Thymus (tissue), 11 donors: Measurements from ENCODE around the gene MPRIP. TPM values are rescaled to one million over a fixed set of nuclear protein-coding genes. Genes with fewer than 3 reads are reported as not detected.

Experiments used
- DNase-seq, 9 donors: peaks; one replicate each; pipeline ENCODE4 v3.0.0-alpha.2; 2013; ENCODE audit warnings: low spot score in 9 of 9, low read depth in 6 of 9, missing footprints in 1 of 9
- H3K27ac ChIP-seq, 2 donors: one replicate each; pipeline ENCODE4 v1.5.1; 2013; ENCODE audit warnings: control low read depth in 1 of 2, low read depth in 1 of 2, low read length in 1 of 2, mild to moderate bottlenecking in 1 of 2, moderate library complexity in 1 of 2
- H3K27me3 ChIP-seq, 2 donors: one replicate each; pipeline ENCODE4 v1.5.1; 2013; ENCODE audit warnings: low read length in 1 of 2; ENCODE audit not compliant: control insufficient read depth in 2 of 2, insufficient read depth in 1 of 2
- H3K36me3 ChIP-seq, 2 donors: one replicate each; pipeline ENCODE4 v1.5.1; 2013; ENCODE audit warnings: low read length in 1 of 2, mild to moderate bottlenecking in 1 of 2, moderate library complexity in 1 of 2; ENCODE audit not compliant: control insufficient read depth in 2 of 2, insufficient read depth in 2 of 2
- H3K4me1 ChIP-seq, 2 donors: one replicate each; pipeline ENCODE4 v1.5.1; 2013; ENCODE audit warnings: low read length in 2 of 2; ENCODE audit not compliant: control insufficient read depth in 2 of 2, insufficient read depth in 2 of 2
- H3K4me3 ChIP-seq, 2 donors: one replicate each; pipeline ENCODE4 v1.5.1; 2013; ENCODE audit warnings: low read length in 2 of 2, control low read depth in 1 of 2, mild to moderate bottlenecking in 1 of 2
- H3K9me3 ChIP-seq, 2 donors: one replicate each; pipeline ENCODE4 v1.5.1; 2013; ENCODE audit warnings: low read length in 1 of 2, mild to moderate bottlenecking in 1 of 2; ENCODE audit not compliant: control insufficient read depth in 2 of 2, insufficient read depth in 1 of 2
- WGBS: extraction: QIAGEN DNeasy Blood & Tissue Kit; methylation state at CpG from one replicate; pipeline ENCODE4 v1.1.7; 2013; 5-methylcytosine and 5-hydroxymethylcytosine counted together
- polyA plus RNA-seq: library from polyadenylated mRNA; stranded (reverse); fragments of 200-250 nt; gene quantifications from one replicate; pipeline ENCODE4 v1.2.3, GENCODE V29; 2013
- total RNA-seq: library from RNA; stranded (reverse); fragments of 120-200 nt; gene quantifications from one replicate; pipeline ENCODE4 v1.2.4, GENCODE V29; 2013
- donor health status: healthy.

The MPRIP gene
- total and polyA plus RNA-seq, 2 donors: 99.8 to 137 TPM

GRCh38 chr17:17077101-17077500, 34.8 kb downstream of the MPRIP start:
- DNase-seq: no peak
- Histone ChIP-seq H3K27ac (no peak overlapping the region), H3K27me3 (no peaks in the 10 kb centered on the region), H3K36me3 (peaks cover 34 to 44% of the 10 kb centered on the region in 2 donors), H3K4me1 (peaks cover 9 to 40% of the 10 kb centered on the region in 2 donors), H3K4me3 (no peak overlapping the region), H3K9me3 (no peaks in the 10 kb centered on the region)
- 98% methylated on average over 6 of the region's 6 CpGs for WGBS

- no peak for DNase-seq
- Histone ChIP-seq H3K4me1 (peaks cover 2 to 30% of the 10 kb centered on the region in 2 donors), H3K36me3 (peaks cover 42 to 52% of the 10 kb centered on the region in 2 donors), H3K9me3 (no peaks in the 10 kb centered on the region), H3K27me3 (no peaks in the 10 kb centered on the region), H3K27ac (no peak overlapping the region), H3K4me3 (no peak overlapping the region)
- 98% methylated on average over 15 of the region's 15 CpGs for WGBS
Observed at GRCh38 chr17:17077861-17078732, 35.8 kb downstream of the MPRIP start.

- H3K4me3 ChIP-seq: no peak overlapping the region
- H3K27ac ChIP-seq: no peak overlapping the region
- peaks cover 2 to 23% of the 10 kb centered on the region in 2 donors for H3K4me1 ChIP-seq
- 98% methylated on average over 7 of the region's 7 CpGs for WGBS
- no peak for DNase-seq
- H3K27me3 ChIP-seq: no peaks in the 10 kb centered on the region
- H3K9me3 ChIP-seq: no peaks in the 10 kb centered on the region
- peaks cover 43 to 57% of the 10 kb centered on the region in 2 donors for H3K36me3 ChIP-seq
Observed at GRCh38 chr17:17078832-17079231, 36.6 kb downstream of the MPRIP start.

GRCh38 chr17:17079336-17079735, 37.1 kb downstream of the MPRIP start:
- Histone ChIP-seq H3K36me3 (peaks cover 48 to 62% of the 10 kb centered on the region in 2 donors), H3K27ac (no peak overlapping the region), H3K9me3 (no peaks in the 10 kb centered on the region), H3K4me1 (peaks cover 2 to 18% of the 10 kb centered on the region in 2 donors), H3K4me3 (no peak overlapping the region), H3K27me3 (no peaks in the 10 kb centered on the region)
- DNase-seq: no peak
- 94% methylated on average over 4 of the region's 4 CpGs for WGBS

GRCh38 chr17:17079761-17080160, 37.5 kb downstream of the MPRIP start:
- H3K4me1 ChIP-seq: peaks cover 2 to 17% of the 10 kb centered on the region in 2 donors
- H3K36me3 ChIP-seq: peaks cover 51 to 66% of the 10 kb centered on the region in 2 donors
- H3K27me3 ChIP-seq: no peaks in the 10 kb centered on the region
- H3K9me3 ChIP-seq: no peaks in the 10 kb centered on the region
- no peak overlapping the region for H3K4me3 ChIP-seq
- WGBS: 98% methylated on average over 6 of the region's 6 CpGs
- no peak for DNase-seq
- H3K27ac ChIP-seq: no peak overlapping the region

GRCh38 chr17:17080181-17080631, 37.9 kb downstream of the MPRIP start:
- 97% methylated on average over 3 of the region's 3 CpGs for WGBS
- H3K27me3 ChIP-seq: no peaks in the 10 kb centered on the region
- no peaks in the 10 kb centered on the region for H3K9me3 ChIP-seq
- H3K36me3 ChIP-seq: peaks cover 54 to 64% of the 10 kb centered on the region in 2 donors
- peaks cover 2 to 13% of the 10 kb centered on the region in 2 donors for H3K4me1 ChIP-seq
- no peak for DNase-seq
- no peak overlapping the region for H3K27ac ChIP-seq
- no peak overlapping the region for H3K4me3 ChIP-seq

- Histone ChIP-seq H3K4me1 (peaks cover 2 to 7% of the 10 kb centered on the region in 2 donors), H3K36me3 (peaks cover 52 to 62% of the 10 kb centered on the region in 2 donors), H3K27ac (peak overlapping the region in 1 of 2 donors; percentile 5), H3K9me3 (no peaks in the 10 kb centered on the region), H3K27me3 (no peaks in the 10 kb centered on the region), H3K4me3 (no peak overlapping the region)
- DNase-seq: no peak
- 96% methylated on average over 7 of the region's 7 CpGs for WGBS
Observed at GRCh38 chr17:17080781-17081180, 38.5 kb downstream of the MPRIP start.

GRCh38 chr17:17081304-17081940, 39.2 kb downstream of the MPRIP start:
- no peak for DNase-seq
- Histone ChIP-seq H3K4me1 (peaks cover 0 to under 1% of the 10 kb centered on the region in 2 donors), H3K9me3 (no peaks in the 10 kb centered on the region), H3K36me3 (peaks cover 51 to 65% of the 10 kb centered on the region in 2 donors), H3K4me3 (no peak overlapping the region), H3K27ac (no peak overlapping the region), H3K27me3 (no peaks in the 10 kb centered on the region)
- WGBS: 96% methylated on average over 13 of the region's 13 CpGs

GRCh38 chr17:17082878-17083277, 40.6 kb downstream of the MPRIP start:
- H3K4me1 ChIP-seq: peaks cover 0 to 2% of the 10 kb centered on the region in 2 donors
- H3K27ac ChIP-seq: no peak overlapping the region
- no peak for DNase-seq
- H3K9me3 ChIP-seq: no peaks in the 10 kb centered on the region
- 96% methylated on average over 4 of the region's 4 CpGs for WGBS
- H3K27me3 ChIP-seq: no peaks in the 10 kb centered on the region
- H3K36me3 ChIP-seq: peaks cover 53 to 62% of the 10 kb centered on the region in 2 donors
- no peak overlapping the region for H3K4me3 ChIP-seq
